Vagina (tissue), 2 donors: ENCODE data around the gene CD6. TPM values are rescaled to one million over a fixed set of nuclear protein-coding genes. Genes with fewer than 3 reads are reported as not detected.

Source experiments
- DNase-seq, 2 donors: peaks; one replicate each; pipeline ENCODE4 v3.0.0-alpha.2; 2017; ENCODE audit errors: extremely low spot score in 2 of 2
- H3K27ac ChIP-seq: fragments of 200-600 bp; sonication (generic); one replicate; pipeline ENCODE4 v1.5.1; 2019
- H3K27me3 ChIP-seq: fragments of 200-600 bp; sonication (generic); one replicate; pipeline ENCODE4 v1.5.1; 2019
- H3K36me3 ChIP-seq, 2 donors: fragments of 200-600 bp; sonication (generic); one replicate each; pipeline ENCODE4 v1.5.1; 2017 to 2019
- H3K4me1 ChIP-seq: fragments of 200-600 bp; sonication (generic); one replicate; pipeline ENCODE4 v1.5.1; 2019
- H3K4me3 ChIP-seq, 2 donors: fragments of 200-600 bp; sonication (generic); 1 replicate in 1 of 2; 2 replicates in 1 of 2; pipeline ENCODE4 v1.5.1; 2016 to 2019
- H3K9me3 ChIP-seq: fragments of 200-600 bp; sonication (generic); one replicate; pipeline ENCODE4 v1.5.1; 2019
- CTCF ChIP-seq, 3 experiments: fragments of 450-650 bp in 2 of 3; fragments of 200-600 bp in 1 of 3; sonication (generic) in 1 of 3; IDR thresholded peaks; one replicate each; pipeline ENCODE4 v1.5.1; 2017 to 2019; ENCODE audit warnings: antibody characterized with exemption in 3 of 3, mild to moderate bottlenecking in 2 of 3, moderate library complexity in 2 of 3
- POLR2A ChIP-seq, 2 donors: fragments of 450-650 bp; IDR thresholded peaks; one replicate each; pipeline ENCODE4 v1.6.1; 2017; ENCODE audit warnings: antibody characterized with exemption in 2 of 2, mild to moderate bottlenecking in 2 of 2, moderate library complexity in 2 of 2
- POLR2AphosphoS5 ChIP-seq, 2 donors: sonication (generic); formaldehyde crosslinking; IDR thresholded peaks; one replicate each; pipeline ENCODE4 v1.9.0; 2017; ENCODE audit warnings: antibody characterized with exemption in 2 of 2, mild to moderate bottlenecking in 2 of 2, low read depth in 1 of 2; ENCODE audit not compliant: insufficient read depth in 1 of 2
- intact Hi-C: fragments of 100-400 bp; cut with DNase I; formaldehyde crosslinking; loops from one replicate; pipeline ENCODE4 v1.15.1; 2023
- total RNA-seq: library from RNA; depleted of rRNA; stranded (reverse); fragments of >200 nt; gene quantifications from one replicate; pipeline ENCODE4 v1.2.3, GENCODE V29; 2016

The CD6 gene
- total RNA-seq, 1 donor from 2014 or later: 3.9 TPM

GRCh38 chr11:61004180-61004611 lies 32.7 kb downstream of the CD6 start:
- H3K4me1 ChIP-seq: peaks cover 16% of the 10 kb centered on the region
- H3K36me3 ChIP-seq: no peaks in the 10 kb centered on the region
- DNase-seq: no peak
- no peaks in the 10 kb centered on the region for H3K27me3 ChIP-seq
- H3K27ac ChIP-seq: no peak overlapping the region
- H3K9me3 ChIP-seq: no peaks in the 10 kb centered on the region
- no peak overlapping the region for H3K4me3 ChIP-seq
- TF ChIP-seq POLR2A (IDR thresholded peaks at IDR 0.05): no peak
- intact Hi-C loops: no loop called here

- no peaks in the 10 kb centered on the region for H3K27me3 ChIP-seq
- no peak overlapping the region for H3K27ac ChIP-seq
- DNase-seq: no peak
- H3K4me3 ChIP-seq: no peak overlapping the region
- no peaks in the 10 kb centered on the region for H3K9me3 ChIP-seq
- H3K4me1 ChIP-seq: peaks cover 16% of the 10 kb centered on the region
- H3K36me3 ChIP-seq: no peaks in the 10 kb centered on the region
- TF ChIP-seq POLR2AphosphoS5 (IDR thresholded peaks at IDR 0.05; ENCODE audit: insufficient read depth in 1 of 2, low read depth in 1 of 2) (no peak), POLR2A (IDR thresholded peaks at IDR 0.05) (no peak), CTCF (IDR thresholded peaks at IDR 0.05) (no peak)
- intact Hi-C loops: no loop called here
Observed at GRCh38 chr11:61004761-61005181, 33.3 kb downstream of the CD6 start.

GRCh38 chr11:61007383-61007955 lies 36.0 kb downstream of the CD6 start:
- Histone ChIP-seq H3K27me3 (no peaks in the 10 kb centered on the region), H3K9me3 (no peaks in the 10 kb centered on the region), H3K36me3 (no peaks in the 10 kb centered on the region), H3K4me1 (peaks cover 16% of the 10 kb centered on the region), H3K4me3 (peak overlapping the region; percentile 30 to 31), H3K27ac (no peak overlapping the region)
- DNase-seq: no peak
- intact Hi-C loops: no loop called here
- TF ChIP-seq CTCF (IDR thresholded peaks at IDR 0.05) (no peak), POLR2A (IDR thresholded peaks at IDR 0.05) (no peak), POLR2AphosphoS5 (IDR thresholded peaks at IDR 0.05; ENCODE audit: insufficient read depth in 1 of 2, low read depth in 1 of 2) (no peak)

- no peaks in the 10 kb centered on the region for H3K27me3 ChIP-seq
- DNase-seq: no peak
- H3K4me3 ChIP-seq: peak overlapping the region; percentile 30 to 31
- TF ChIP-seq POLR2A (IDR thresholded peaks at IDR 0.05): no peak
- no peak for TF ChIP-seq POLR2AphosphoS5 (IDR thresholded peaks at IDR 0.05; ENCODE audit: insufficient read depth in 1 of 2, low read depth in 1 of 2)
- TF ChIP-seq CTCF (IDR thresholded peaks at IDR 0.05): no peak
- H3K4me1 ChIP-seq: peaks cover 16% of the 10 kb centered on the region
- H3K27ac ChIP-seq: no peak overlapping the region
- intact Hi-C loops: no loop called here
- H3K9me3 ChIP-seq: no peaks in the 10 kb centered on the region
- H3K36me3 ChIP-seq: no peaks in the 10 kb centered on the region
Observed at GRCh38 chr11:61007956-61008896, 36.7 kb downstream of the CD6 start.

- Histone ChIP-seq H3K4me3 (no peak overlapping the region), H3K27ac (no peak overlapping the region), H3K36me3 (no peaks in the 10 kb centered on the region), H3K27me3 (no peaks in the 10 kb centered on the region), H3K4me1 (peaks cover 16% of the 10 kb centered on the region), H3K9me3 (no peaks in the 10 kb centered on the region)
- TF ChIP-seq POLR2AphosphoS5 (IDR thresholded peaks at IDR 0.05; ENCODE audit: insufficient read depth in 1 of 2, low read depth in 1 of 2): no peak
- no peak for TF ChIP-seq POLR2A (IDR thresholded peaks at IDR 0.05)
- TF ChIP-seq CTCF (IDR thresholded peaks at IDR 0.05): no peak
- intact Hi-C loops: no loop called here
- no peak for DNase-seq
Observed at GRCh38 chr11:61008971-61009370, 37.5 kb downstream of the CD6 start.
